GM11168 (cell line): ENCODE measurements around the gene GNG2.

ENCODE experiments used
- in situ Hi-C: fragments of 300-500 bp; cut with MboI; formaldehyde crosslinking; loops from one replicate; pipeline ENCODE4 v1.12.0; 2022; ENCODE audit warnings: low sequenced_read_pairs; ENCODE audit not compliant: unreplicated experiment

GNG2 gene

DNA sequence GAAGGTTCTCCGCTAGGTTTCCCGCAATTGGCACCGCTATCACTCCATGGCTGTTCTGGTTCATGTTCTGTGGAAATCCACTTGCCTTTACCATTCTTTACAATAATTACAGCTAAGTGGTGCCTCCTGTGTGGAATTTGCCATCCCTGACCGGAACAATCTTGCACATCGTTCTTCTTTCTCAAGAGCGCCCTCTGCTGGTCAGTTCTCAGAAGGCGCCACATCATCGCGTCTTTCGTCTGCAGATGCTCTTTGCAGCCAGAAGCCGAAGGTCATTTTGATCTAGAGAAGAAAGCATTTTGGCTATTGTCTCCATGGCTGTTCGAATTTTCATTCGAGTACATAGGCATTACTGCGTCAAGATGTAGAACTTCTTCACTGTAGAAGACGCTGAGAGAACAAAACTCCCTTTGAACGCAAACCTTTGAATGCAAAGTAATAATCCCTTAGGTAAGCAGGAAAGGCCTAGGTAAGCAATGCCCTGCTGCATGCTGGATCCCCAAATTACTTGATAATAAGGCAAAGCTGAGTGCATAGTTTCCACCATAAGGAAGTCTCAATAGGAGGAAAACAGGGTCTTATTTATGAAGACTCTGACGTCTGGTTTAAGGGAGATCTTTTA lies 118.8 kb downstream of the GNG2 start:
- in situ Hi-C loops: loop anchor here (5.0 to 25.0 kb wide), 4 partner anchors 97 to 592 kb away; partner anchors contain the start of gene GNG2

DNA sequence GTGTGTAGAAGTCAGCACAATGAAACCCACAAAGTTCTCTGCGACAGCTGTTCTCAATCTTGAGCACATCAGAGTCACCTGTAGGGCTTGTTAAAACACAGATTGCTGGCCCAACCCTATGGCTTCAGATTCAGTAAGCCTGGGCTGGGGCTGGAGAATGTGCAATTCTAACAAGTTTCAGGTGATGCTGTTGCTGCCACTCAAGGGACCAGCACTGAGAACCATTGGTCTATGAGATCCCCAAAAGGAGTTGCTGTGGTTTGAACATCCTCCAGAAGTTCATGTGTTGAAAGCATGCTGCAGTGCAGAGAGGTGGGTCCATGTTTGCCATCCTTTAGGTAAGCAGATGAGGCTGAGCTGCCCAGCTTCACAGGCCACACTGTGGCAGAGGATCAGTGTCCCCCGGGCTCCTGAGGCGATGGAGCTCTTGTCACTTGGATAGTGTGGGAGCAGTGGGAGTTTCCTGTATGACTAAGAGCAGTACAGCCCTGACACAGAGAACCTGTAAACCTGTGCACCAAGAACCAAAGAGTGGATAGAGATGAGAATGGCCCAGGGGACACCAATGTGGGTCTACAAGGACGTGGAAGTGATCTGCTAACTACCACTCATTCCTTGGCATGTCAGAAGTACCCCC lies 120.9 kb downstream of the GNG2 start:
- in situ Hi-C loops: loop anchor here (25.0 kb wide), 1 partner anchor 594 kb away; no protein-coding TSS in a partner anchor

DNA sequence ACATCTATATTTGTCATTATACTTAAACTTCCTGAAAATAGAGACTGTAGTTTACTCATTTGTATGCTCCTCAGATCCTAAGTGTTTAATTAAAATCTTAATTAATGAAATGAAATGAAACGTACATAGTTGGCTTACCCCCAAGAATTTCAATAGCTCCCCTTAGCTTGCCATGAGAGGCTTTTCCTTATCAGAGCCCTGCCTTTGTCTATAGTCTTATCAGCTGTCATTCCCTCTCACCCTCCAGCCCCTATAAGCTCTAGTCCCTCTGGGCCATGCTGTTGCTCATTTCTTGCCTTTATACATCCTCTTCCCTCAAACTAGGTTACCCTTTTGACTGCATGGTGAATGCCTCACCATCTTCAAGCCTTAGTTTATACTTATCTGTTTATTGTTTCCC lies 127.8 kb downstream of the GNG2 start:
- in situ Hi-C loops: loop anchor here (25.0 kb wide), 1 partner anchor 601 kb away; no protein-coding TSS in a partner anchor

DNA sequence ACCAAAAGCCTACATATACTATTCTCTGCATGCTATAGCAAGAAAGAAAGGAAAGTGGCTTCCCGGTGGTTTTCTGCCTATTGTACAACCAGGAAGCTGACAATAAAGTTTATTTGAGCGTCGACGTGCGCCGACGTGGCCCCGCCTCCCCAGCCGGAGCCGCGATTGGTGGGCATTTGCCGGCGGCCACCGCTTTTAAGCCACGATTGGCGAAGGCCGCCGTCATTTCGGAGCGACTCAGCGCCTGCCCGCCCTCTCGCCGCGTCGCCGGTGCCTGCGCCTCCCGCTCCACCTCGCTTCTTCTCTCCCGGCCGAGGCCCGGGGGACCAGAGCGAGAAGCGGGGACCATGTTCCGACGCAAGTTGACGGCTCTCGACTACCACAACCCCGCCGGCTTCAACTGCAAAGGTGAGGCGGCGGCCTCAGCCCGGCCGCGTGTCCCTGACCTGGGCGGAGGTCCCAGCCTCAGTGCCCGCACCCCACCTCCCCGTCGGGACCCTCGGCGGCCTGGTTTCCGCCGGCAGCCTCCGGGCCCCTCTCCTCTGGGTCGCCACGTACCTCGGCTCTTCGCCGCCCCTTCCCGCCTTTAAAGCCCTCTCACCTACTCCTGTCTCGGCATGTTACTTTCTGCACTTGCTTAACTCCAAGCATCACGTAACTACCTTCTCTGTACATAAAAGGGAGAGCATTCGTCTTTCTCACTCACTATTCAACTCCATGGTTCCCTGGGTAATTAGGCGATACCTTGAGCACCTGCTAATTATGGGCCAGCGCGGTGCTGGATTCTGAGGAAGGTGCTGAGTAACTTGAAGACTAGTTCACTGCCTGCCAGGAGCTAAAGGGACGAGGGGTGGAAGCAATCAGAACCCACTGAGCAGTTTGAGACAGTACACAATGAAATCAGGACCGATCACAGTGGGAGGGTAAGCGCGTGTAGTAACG lies 129.2 kb downstream of the GNG2 start, which contains the start of gene RTRAF:
Gene RTRAF, plus strand, starts transcription at position 254 of the 942 bp plus-strand sequence. Its CDS starts 94 bp downstream, at position 348.
- in situ Hi-C loops: loop anchor here (25.0 kb wide), 1 partner anchor 602 kb away; no protein-coding TSS in a partner anchor

DNA sequence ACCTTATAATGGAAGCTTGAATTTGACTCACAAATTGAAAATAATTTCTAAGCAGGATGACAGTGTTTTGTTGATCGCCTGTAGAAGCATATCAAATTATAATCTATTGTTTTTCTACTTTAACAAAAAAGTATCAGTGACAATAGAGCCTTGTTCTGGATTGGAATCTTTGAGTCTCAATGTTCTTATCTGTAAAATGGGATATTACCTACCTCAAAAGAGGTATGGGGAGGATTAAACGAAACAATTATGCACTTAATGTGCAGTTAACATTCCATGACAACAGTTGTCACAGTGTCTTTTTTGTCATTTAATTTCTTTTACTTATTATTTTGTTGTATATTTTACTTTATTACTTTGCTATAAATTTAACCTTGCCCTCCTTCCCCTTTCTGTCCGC lies 130.1 kb downstream of the GNG2 start:
- in situ Hi-C loops: loop anchor here (25.0 kb wide), 1 partner anchor 603 kb away; no protein-coding TSS in a partner anchor

DNA sequence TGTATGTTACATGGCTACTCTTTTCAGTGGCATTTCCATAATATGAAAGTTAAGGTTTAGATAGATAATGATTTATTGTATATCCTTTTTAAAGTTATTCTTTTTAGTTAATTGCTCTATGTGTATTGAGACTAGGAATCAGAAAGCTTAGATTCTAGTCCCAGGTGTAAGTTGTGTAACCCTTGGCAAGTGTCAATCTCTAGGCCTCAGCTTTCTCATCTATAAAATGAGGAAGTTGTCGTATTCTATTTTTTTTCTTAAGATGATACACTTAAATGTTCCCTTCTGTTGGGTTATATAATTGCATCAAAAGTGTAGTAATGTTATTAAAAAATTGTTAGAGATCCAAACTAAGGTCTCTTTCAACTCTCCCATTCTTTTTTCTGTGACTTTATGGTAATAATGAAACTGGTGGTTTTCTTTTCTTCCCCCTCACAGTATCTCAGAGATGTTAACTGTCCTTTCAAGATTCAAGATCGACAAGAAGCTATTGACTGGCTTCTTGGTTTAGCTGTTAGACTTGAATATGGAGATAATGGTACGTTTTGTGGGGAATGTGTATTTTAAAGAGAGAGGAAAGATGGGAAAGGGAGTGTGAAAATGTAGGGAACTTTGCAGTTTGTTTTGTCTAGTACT lies 133.0 kb downstream of the GNG2 start:
- in situ Hi-C loops: loop anchor here (25.0 kb wide), 1 partner anchor 606 kb away; no protein-coding TSS in a partner anchor

DNA sequence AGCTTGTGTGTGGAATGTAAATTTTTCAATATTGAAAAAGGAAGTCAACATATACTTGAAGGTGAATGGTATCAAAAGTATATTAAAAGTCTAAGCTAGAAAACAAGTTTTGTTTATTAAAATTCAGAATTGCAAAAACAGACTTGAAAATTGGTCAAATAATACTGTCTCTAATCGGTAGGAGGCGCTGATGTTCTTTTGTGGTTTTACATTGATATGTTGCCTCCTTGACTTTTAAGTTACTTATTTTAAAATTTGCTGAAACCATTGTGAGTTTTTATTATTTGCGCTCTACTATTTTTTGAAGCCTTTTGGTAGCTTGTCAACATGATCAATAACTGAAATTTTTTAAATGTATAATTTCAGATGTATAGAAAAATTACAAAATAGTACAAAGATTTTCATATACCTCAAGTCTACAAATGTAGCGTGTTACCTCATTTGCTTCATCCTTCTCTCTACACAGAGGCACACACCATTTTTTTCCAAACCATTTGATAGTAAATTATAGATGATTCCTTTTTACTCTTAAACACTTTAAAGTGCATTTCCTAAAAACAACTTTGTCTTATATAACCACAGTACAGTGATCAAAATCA lies 135.8 kb downstream of the GNG2 start:
- in situ Hi-C loops: loop anchor here (25.0 kb wide), 1 partner anchor 609 kb away; no protein-coding TSS in a partner anchor

DNA sequence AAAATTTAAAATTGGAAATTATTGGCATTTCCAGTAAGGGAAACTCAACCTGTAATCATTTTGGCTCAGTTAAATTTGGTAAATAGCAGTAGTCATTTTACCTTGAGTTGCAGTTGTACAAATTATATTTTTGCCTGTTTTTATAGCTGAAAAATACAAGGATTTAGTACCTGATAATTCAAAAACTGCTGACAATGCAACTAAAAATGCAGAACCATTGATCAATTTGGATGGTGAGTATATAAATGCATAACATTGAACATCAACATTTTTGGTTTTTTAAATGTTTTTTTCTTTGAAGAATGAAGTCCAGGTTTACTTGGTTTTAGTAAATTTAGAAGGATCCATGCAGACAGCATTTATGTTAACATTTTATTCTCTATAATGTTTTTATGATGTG lies 137.9 kb downstream of the GNG2 start:
- in situ Hi-C loops: loop anchor here (25.0 kb wide), 1 partner anchor 611 kb away; no protein-coding TSS in a partner anchor

DNA sequence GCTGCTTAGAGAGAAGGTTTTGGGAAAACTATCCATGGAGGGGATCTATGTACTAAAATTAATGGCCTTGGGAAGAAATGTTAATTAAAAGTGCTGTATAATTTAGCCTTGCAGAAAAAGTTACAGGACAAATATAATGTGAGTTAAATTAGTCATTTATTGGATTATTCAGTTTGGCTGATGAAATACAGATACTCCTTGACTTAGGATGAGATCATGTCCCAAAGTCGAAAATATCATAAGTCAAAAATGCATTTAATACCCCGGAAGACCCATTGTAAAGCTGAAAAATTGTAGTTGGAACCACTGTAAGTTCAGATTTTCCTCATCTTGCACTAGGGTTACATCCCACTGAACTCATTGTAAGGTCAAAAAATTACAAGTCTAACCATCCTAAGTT lies 138.7 kb downstream of the GNG2 start:
- in situ Hi-C loops: loop anchor here (25.0 kb wide), 1 partner anchor 612 kb away; no protein-coding TSS in a partner anchor

DNA sequence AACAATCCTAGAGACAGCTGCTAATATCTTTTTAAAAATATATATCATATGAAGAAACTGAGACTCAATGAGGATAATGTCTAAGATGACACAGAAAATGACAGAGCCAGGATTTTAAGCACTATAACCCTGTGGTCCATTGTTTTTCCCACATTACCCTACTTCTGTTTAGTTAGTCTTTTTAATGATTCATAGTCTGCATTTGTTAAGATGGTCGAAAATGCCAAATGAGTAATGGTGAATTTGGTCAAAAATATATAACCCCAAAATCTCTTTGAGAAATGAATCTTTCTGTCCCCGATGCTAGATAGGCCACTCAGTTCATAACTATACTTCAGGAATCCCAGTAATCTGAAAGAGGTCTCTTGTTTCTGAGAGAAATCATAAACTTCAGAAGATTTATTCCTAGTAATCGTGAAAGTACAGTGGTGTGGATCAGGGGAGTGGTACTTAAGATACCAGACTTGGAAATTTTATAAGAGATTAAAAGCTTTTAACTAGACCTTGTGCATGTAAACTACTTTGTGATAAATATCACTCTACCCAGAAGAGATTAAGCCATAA lies 139.7 kb downstream of the GNG2 start:
- in situ Hi-C loops: no loop called here

DNA sequence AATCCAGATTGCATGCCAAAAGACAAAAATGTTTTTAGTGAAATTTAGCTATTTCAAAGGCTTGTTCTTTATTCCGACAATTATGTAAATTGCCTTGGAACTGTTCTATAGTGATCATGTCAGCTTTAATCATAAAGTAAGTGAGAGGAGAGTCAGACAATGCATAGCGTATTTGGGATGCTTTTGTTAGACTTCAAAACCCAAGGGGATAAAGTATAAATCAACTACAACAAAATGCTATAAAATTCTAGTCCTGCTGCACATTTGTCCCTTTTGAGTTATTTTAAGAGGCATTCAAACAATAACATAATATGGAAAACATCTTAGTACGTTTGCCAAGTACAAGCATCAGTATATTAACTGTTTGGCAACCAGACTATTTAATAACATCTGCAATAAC lies 140.3 kb downstream of the GNG2 start:
- in situ Hi-C loops: no loop called here

DNA sequence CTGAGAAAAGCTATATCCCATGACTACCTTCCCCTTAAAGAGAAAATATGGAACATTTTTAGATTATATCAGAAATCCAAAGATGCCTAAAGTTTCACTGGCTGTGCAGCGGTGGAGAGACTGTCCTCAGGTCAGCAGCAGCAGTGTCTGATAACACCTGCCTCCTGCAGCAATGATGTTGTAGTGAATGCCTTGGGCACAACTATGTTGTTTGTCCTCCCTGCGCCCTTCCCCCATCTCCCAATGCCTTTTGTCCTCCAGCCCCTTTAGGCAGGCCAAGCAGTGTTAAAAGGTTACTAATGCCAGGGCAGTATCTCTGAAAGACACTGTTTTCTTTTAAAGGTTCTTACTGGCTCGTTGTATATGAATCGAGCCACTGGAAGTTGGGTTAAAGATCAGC lies 142.1 kb downstream of the GNG2 start:
- in situ Hi-C loops: no loop called here

DNA sequence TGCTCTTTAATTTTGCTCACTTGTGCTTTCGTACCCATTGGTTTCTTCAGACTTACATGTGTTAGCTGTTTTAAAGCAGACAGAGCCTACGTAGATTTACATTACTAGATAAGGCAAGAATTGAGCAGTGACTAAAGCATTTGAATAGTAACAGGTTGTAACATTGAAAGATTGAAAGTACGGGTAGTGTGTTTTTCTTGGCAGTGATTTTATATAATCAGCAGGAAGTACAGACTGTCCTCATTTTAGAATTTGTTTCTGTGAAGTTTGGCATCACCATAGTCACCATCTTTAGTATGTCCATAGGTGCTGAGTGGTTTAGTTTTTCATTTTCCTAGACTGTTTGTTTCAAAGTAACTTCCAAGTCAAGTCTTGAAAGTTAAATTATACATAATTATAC lies 142.9 kb downstream of the GNG2 start:
- in situ Hi-C loops: no loop called here

DNA sequence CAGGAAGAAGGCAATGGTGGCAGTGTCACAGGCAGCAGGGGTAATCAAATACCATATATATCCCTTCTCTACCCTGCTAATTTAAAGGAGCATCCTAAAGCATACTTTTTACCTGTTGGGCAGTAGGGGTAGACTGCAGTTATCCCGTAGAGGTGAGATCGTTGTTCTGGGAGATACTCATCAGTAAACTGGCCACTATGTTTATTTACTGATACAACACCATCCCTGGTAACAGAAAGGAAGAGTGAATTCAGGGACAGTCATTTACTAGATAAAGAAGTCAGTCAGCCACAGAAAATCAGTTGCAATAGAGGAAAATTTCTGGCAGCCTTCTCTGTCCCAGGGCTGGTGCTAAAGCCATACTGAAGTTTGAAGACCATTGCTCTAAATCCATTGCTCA lies 145.2 kb downstream of the GNG2 start:
- in situ Hi-C loops: no loop called here

DNA sequence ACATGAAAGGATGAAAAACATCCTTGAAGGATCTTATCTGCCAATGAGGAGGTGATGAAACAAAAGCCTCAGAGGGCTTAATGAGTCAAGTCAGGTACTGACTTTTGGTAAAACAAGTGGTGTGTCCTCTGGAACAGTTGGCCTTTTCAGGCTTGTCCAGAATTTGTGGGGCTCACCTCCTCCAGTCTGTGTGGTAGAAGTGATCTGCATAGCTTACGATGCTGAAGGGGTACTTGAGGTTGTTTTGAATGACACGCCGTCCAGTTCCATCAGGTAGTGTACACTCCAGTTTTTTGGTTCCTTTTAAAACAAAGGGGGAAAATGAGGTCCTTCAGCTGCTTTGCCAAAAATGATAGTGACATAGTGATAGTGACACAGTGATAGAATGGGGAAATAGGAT lies 145.9 kb downstream of the GNG2 start:
- in situ Hi-C loops: no loop called here

DNA sequence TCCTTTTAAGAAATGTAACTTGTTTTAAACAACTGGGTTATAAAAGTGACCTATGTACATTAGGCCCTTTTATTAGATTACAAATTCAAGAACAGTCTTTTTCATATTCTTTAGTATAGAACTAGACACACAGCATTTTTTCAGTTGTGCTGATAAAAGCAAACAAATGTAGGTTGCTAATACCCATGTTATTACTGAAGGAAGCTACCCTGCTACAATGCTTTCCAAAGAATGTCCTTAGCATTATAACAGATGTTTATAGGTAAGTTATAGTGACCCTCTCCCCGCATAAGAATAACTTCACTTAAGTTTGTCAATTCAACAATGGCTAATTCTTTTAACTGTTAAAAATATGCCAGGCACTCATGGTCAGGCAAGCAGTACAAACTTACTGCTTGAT lies 146.8 kb downstream of the GNG2 start:
- in situ Hi-C loops: no loop called here

DNA sequence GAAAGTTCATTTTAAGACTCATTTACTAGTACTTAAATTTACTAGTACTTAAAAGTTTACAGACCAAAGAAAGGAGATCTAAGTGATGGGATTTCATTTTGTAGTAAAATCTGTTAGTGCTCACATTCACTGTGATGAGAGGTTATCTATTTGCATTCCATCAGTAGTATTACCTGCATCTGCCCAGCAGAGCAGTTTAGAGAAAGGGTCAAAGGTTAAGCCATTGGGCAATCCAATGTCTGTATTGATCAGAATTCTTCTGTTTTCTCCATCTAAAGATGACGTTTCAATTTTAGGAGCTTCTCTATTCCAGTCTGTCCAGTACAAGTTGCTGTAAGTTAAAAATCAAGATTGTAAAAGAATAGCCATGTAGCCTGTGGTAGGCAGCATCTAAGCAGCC lies 147.2 kb downstream of the GNG2 start:
- in situ Hi-C loops: no loop called here

DNA sequence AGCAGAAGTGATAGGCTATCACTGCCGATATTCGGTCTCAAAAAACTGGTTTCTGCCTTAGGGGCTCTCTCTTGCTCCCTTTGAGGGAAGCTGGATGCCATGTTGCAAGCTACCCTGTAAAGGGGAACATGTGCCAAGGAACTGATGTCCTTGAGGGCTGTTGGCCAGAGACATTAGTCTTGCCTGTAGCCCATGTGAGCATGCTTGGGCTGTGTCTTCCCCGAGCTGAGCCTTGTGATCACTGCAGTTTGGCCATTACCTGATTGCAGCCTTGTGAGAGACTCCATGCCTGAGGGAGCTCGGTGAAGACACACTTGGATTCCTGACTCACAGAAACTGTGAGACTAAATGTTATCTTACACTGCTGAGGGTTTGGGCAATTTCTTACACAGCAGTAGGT lies 147.7 kb downstream of the GNG2 start:
- in situ Hi-C loops: no loop called here

DNA sequence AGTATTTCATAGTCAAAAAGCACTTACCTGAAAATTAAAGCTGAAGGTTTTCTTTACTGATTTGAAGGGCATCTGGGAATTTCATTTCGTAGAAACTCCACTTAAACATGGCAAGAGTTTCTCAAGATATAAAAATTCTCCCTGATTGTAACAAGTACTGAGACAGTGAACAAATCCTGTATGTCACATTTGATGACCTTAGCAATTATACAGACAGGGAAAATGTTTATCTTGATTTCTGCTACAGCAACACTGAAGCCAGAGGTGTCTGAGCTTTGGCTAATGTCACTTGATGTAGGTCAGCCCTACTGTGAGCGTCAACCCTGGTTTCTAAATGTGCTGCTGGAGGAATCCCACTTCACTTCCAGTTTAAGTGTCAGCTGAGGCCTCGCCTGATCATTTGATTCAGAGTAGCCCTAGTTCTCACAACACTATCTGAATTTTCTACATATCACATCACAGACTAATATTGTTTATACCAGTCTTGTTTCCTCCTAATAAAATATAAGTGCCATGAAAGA lies 149.8 kb downstream of the GNG2 start:
- in situ Hi-C loops: no loop called here
